Transverse colon (tissue), 4 donors: Measurements from ENCODE around the gene FRYL. TPM values are rescaled to one million over a fixed set of nuclear protein-coding genes. Genes with fewer than 3 reads are reported as not detected.
A peak's percentile ranks its signal among the peaks of the same experiment; 100 is the strongest.

Source experiments
- DNase-seq: peaks from one replicate; pipeline ENCODE4 v3.0.0-alpha.2; 2019
- H3K27ac ChIP-seq, 4 donors: fragments of 200-600 bp; sonication (generic); 2 replicates each; pipeline ENCODE4 v1.5.1; 2016 to 2018; ENCODE audit warnings: inconsistent platforms in 4 of 4
- H3K27me3 ChIP-seq: fragments of 200-600 bp; sonication (generic); 2 replicates; pipeline ENCODE4 v1.5.1; 2017; ENCODE audit warnings: inconsistent platforms
- H3K36me3 ChIP-seq, 4 donors: fragments of 200-600 bp; sonication (generic); 2 replicates each; pipeline ENCODE4 v1.5.1; 2017 to 2019; ENCODE audit warnings: inconsistent platforms in 4 of 4
- H3K4me1 ChIP-seq, 4 donors: fragments of 200-600 bp; sonication (generic); 2 replicates each; pipeline ENCODE4 v1.5.1; 2017 to 2020; ENCODE audit warnings: inconsistent platforms in 4 of 4
- H3K4me3 ChIP-seq, 4 donors: fragments of 200-600 bp; sonication (generic); 1 replicate in 1 of 4; 2 replicates in 3 of 4; pipeline versions ENCODE4 v1.5.1 to v1.6.1; 2017 to 2019; ENCODE audit warnings: inconsistent platforms in 4 of 4
- H3K9me3 ChIP-seq, 2 donors: fragments of 200-600 bp; sonication (generic); 2 replicates each; pipeline ENCODE4 v1.5.1; 2017 to 2019; ENCODE audit warnings: inconsistent platforms in 2 of 2
- EP300 ChIP-seq: sonication (generic); formaldehyde crosslinking; IDR thresholded peaks from one replicate; pipeline ENCODE4 v1.6.1; 2017; ENCODE audit warnings: antibody characterized with exemption, low read depth
- POLR2A ChIP-seq: fragments of 450-650 bp; IDR thresholded peaks from one replicate; pipeline ENCODE4 v1.6.1; 2016; ENCODE audit warnings: antibody characterized with exemption, mild to moderate bottlenecking, moderate library complexity
- POLR2AphosphoS5 ChIP-seq, 3 donors: sonication (generic); formaldehyde crosslinking; IDR thresholded peaks; one replicate each; pipeline ENCODE4 v1.6.1; 2016; ENCODE audit warnings: antibody characterized with exemption in 3 of 3
- WGBS, 2 donors: methylation state at CpG; one replicate each; pipeline ENCODE4 v1.1.5; 2018; ENCODE audit warnings: low coverage in 1 of 2; 5-methylcytosine and 5-hydroxymethylcytosine counted together
- in situ Hi-C, 4 donors: fragments of 200-750 bp; cut with MboI; loops; one replicate each; pipeline versions ENCODE4 v1.15.0 to v1.15.1; 2017; ENCODE audit warnings: low sequenced_read_pairs in 3 of 4, low pct_ligation_motif_present in 1 of 4, low pct_unique_long_range_greater_than_20kb in 1 of 4
- intact Hi-C: fragments of 100-400 bp; cut with DNase I; formaldehyde crosslinking; loops from one replicate; pipeline ENCODE4 v1.15.1; 2023; ENCODE audit warnings: low total_unique reads
- total RNA-seq, 4 donors: library from RNA; depleted of rRNA; stranded (reverse); fragments of >200 nt; gene quantifications; one replicate each; pipeline ENCODE4 v1.1.0, GENCODE V29; 2016
- TF ChIP-seq, protein P1 (sequence below), 5 experiments: fragments of 200-600 bp in 3 of 5; fragments of 450-650 bp in 2 of 5; sonication (generic) in 3 of 5; IDR thresholded peaks; 1 replicate in 2 of 5; 2 replicates in 3 of 5; pipeline ENCODE4 v1.5.1; 2016 to 2017; ENCODE audit warnings: antibody characterized with exemption in 5 of 5, inconsistent platforms in 3 of 5, mild to moderate bottlenecking in 2 of 5, moderate library complexity in 1 of 5

FRYL gene
- total RNA-seq, 4 donors from 2014 or later, result 477 to 645 (median 545) TPM

DNA sequence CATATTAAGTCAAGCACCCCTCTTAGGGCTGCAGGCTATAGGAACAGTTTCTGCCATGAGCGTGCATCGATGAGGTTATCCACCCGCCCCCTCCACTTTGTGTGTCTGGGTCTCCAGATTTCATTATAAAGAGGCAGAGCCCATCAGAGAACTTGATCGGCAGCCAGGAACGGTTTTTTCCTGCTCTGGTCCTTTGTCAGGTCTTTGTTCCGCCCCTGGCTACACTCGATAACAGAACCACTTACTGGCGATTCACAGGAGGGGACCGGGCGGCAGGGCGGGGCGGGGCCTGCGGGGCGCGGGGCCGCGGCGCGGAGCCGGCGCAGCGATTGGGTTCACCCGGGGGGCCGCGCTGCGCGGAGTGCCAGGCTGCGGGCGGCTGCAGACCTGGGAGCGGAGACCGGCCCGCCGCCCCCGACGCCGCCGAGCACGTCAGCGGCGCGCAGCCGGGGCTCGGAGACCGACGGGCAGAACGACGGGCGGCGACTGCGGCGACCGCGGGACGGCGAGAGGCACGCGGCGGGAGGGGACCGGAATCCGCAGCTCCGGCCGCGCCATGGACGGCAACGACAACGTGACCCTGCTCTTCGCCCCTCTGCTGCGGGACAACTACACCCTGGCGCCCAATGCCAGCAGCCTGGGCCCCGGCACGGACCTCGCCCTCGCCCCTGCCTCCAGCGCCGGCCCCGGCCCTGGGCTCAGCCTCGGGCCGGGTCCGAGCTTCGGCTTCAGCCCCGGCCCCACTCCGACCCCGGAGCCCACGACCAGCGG is 296.9 kb downstream of the FRYL start, which contains the start of gene SLC10A4:
Gene SLC10A4 (plus strand): TSS at position 338 of the 771 bp plus-strand sequence. CDS start 219 bp downstream, at position 557.
- WGBS, 2 donors, result 4 to 17% methylated on average over 2 to 65 of the region's 85 CpGs
- intact Hi-C loops (no loop called here), in situ Hi-C loops (loop anchor here in 1 of 4 donors (25.0 kb wide), 1 partner anchor 171 kb away; no protein-coding TSS in a partner anchor)
- Histone ChIP-seq H3K27ac (no peak within 1 kb of the TSS), H3K4me3 (peak within 1 kb of the TSS in 3 of 4 donors; percentile 10 to 47 (median 27)), H3K9me3 (no peaks in the 10 kb centered on the region), H3K36me3 (no peaks in the 10 kb centered on the region), H3K27me3 (peaks cover 84% of the 10 kb centered on the region), H3K4me1 (peaks cover 0 to 9% (median 8%) of the 10 kb centered on the region in 4 donors)
- no peak for DNase-seq
- no peak for TF ChIP-seq POLR2AphosphoS5 (IDR thresholded peaks at IDR 0.05)
- TF ChIP-seq EP300, result no peak
- TF ChIP-seq, protein P1, sequence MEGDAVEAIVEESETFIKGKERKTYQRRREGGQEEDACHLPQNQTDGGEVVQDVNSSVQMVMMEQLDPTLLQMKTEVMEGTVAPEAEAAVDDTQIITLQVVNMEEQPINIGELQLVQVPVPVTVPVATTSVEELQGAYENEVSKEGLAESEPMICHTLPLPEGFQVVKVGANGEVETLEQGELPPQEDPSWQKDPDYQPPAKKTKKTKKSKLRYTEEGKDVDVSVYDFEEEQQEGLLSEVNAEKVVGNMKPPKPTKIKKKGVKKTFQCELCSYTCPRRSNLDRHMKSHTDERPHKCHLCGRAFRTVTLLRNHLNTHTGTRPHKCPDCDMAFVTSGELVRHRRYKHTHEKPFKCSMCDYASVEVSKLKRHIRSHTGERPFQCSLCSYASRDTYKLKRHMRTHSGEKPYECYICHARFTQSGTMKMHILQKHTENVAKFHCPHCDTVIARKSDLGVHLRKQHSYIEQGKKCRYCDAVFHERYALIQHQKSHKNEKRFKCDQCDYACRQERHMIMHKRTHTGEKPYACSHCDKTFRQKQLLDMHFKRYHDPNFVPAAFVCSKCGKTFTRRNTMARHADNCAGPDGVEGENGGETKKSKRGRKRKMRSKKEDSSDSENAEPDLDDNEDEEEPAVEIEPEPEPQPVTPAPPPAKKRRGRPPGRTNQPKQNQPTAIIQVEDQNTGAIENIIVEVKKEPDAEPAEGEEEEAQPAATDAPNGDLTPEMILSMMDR (IDR thresholded peaks at IDR 0.05), result no peak
- no peak for TF ChIP-seq POLR2A

DNA sequence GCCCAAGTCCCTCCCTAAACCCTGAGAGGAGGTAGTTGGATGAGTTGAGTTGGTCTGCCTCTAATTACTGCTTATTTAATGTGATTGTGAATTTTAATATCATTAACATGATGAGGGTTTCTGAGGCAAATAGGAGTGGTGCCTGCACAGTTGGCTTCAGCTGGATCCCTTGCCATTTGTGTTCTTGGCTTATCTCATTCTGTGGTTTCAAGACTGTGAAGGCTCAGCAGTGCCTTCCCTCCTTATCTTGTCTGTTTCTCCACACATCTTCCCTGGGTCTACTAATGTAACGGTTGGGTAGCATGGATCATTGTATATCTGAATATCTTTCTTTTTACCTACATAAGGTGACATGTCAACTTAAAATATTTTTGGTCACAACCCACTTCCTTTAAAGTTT is 298.5 kb downstream of the FRYL start:
- no peak overlapping the region for H3K27ac ChIP-seq
- H3K9me3 ChIP-seq, result no peaks in the 10 kb centered on the region
- TF ChIP-seq POLR2A (no peak), POLR2AphosphoS5 (IDR thresholded peaks at IDR 0.05) (no peak), EP300 (no peak)
- TF ChIP-seq, protein P1 (IDR thresholded peaks at IDR 0.05), result no peak
- intact Hi-C loops, result no loop called here
- WGBS, 2 donors, result 86 to 100% methylated on average over 1 of the region's 1 CpG
- H3K36me3 ChIP-seq, result no peaks in the 10 kb centered on the region
- in situ Hi-C loops, result loop anchor here in 1 of 4 donors (25.0 kb wide), 1 partner anchor 169 kb away; no protein-coding TSS in a partner anchor
- DNase-seq, result no peak
- peaks cover 68% of the 10 kb centered on the region for H3K27me3 ChIP-seq
- H3K4me3 ChIP-seq, result no peak overlapping the region
- peaks cover 0 to 9% (median 8%) of the 10 kb centered on the region in 4 donors for H3K4me1 ChIP-seq

- Histone ChIP-seq H3K27ac (no peak overlapping the region), H3K4me1 (peaks cover 0 to 3% (median 1%) of the 10 kb centered on the region in 4 donors), H3K36me3 (no peaks in the 10 kb centered on the region), H3K27me3 (peaks cover 35% of the 10 kb centered on the region), H3K9me3 (no peaks in the 10 kb centered on the region), H3K4me3 (no peak overlapping the region)
- DNase-seq, result no peak
- in situ Hi-C loops (loop anchor here in 1 of 4 donors (25.0 kb wide), 1 partner anchor 166 kb away; no protein-coding TSS in a partner anchor), intact Hi-C loops (no loop called here)
- no peak for TF ChIP-seq POLR2A
- no peak for TF ChIP-seq POLR2AphosphoS5 (IDR thresholded peaks at IDR 0.05)
- TF ChIP-seq, protein P1 (IDR thresholded peaks at IDR 0.05), result no peak
- no peak for TF ChIP-seq EP300
- WGBS, 2 donors, result 85 to 89% methylated on average over 2 of the region's 2 CpGs
Observed at GRCh38 chr4:48478273-48478672, 301.8 kb downstream of the FRYL start.

DNA sequence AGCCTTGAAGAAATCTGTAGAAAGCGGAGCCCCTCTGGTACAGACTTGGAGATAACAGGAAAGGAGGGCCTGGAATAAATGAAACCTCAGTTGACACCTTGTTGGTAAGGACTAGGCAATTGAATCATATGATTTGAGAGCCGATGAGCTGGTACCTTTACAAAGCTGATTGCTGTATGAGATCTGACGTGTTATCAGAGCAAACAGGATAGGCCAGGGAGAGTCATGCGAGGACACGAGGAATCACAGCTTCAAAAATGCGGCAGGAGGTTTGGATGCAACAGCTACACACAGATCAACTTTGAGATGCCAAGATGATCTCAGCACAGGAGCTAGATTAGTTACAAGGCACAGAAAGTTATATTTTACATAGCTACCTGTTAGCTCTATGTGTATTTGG is 304.3 kb downstream of the FRYL start:
- Histone ChIP-seq H3K36me3 (no peaks in the 10 kb centered on the region), H3K4me1 (no peaks in the 10 kb centered on the region), H3K27me3 (peaks cover 9% of the 10 kb centered on the region), H3K9me3 (no peaks in the 10 kb centered on the region), H3K27ac (no peak overlapping the region), H3K4me3 (no peak overlapping the region)
- intact Hi-C loops, result no loop called here
- WGBS, 2 donors, result 83 to 94% methylated on average over 5 to 6 of the region's 6 CpGs
- TF ChIP-seq, protein P1 (IDR thresholded peaks at IDR 0.05), result no peak
- TF ChIP-seq POLR2AphosphoS5 (IDR thresholded peaks at IDR 0.05), result no peak
- TF ChIP-seq POLR2A, result no peak
- TF ChIP-seq EP300, result no peak
- DNase-seq, result no peak
- in situ Hi-C loops, result loop anchor here in 1 of 4 donors (25.0 kb wide), 1 partner anchor 163 kb away; no protein-coding TSS in a partner anchor
